GM18526 (cell line): ENCODE data around the gene PDE11A.

Experiments used
- POLR2A ChIP-seq: IDR thresholded peaks from 3 replicates; pipeline ENCODE4 v1.6.1; 2011; ENCODE audit not compliant: insufficient read length; ENCODE audit errors: extremely low read depth

The PDE11A gene

DNA sequence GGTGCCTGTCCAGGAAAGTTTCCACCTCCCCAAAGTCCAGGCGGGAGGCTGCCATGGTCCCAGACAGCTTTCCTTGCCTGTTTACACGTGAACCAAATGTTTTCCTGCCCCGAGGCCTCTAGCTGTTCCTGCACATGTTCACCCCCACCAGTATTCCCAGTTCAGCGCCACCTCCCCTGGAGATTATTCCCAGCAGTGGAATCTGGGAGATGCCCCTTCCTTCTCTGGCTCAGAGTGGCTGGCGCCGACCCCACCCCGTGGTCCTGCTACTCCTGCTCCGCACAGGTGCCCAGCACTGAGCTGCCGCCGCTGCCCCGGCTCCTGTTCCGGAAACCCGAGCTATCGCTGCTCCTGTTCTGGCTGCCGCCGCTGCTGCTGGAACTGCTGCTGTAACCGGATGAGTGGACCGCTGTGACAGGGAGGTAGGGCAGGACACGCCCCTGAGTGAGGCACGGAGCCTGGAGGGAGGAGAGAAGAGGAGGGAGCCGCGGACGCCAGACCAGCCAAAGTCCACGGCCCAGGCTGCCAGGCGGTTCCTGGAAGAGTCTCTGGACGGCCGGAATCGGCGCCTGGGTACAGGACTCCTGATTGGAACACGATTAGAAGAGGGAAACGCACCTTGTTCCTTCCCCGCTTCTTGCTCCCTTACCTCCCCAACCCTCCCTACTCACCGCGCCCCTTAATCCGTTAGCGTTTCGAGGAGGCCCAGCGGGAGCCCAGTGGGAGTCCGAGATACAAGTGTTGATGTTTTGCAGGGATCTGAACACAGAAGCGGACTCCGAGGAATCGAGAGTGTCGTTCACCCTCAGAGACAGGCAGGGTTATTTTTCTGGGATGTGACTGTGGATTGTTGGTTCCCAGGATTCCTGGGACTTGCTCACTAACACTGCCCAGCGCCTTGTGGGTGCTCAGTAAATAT lies at the start of gene PDE11A:
Gene PDE11A, minus strand, starts transcription at position 395 of the 919 bp plus-strand sequence. Its CDS starts 340 bp downstream, at position 55.
- TF ChIP-seq POLR2A = no peak

DNA sequence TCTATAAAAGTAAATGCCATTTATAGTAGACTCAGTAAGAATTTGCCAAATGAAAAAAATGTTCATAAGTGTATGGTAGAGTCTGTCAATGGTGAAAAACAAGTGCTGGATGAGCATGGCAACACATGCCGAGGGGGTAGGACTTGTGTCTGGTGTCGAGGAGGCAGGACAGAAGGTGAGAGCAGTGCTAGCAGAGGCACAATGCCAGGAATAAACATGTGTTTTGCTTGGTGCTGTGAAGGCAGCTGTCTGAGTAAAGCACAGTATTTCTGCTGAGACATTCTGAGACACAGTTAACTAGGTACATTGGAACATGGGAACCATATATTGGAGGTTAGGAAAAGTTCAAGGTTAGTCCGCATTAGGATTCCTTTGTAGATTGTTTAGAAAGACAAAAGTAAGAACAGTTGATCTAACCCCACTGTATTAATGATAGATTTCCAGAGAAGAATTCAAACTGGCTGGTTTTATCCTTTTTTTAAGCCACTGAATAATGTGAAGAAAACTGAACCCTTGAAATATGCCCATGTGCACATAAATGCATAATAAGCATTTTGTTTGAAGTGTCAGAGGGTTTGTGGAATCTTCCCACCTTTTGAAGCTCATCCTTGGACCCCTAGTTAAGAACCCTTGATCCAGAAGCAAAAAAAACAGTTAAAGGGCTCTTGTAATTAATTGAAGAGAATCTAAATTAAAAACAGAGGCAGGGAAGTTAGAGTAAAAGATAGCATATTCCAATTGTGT lies 46.8 kb upstream of the PDE11A start:
- no peak for TF ChIP-seq POLR2A

DNA sequence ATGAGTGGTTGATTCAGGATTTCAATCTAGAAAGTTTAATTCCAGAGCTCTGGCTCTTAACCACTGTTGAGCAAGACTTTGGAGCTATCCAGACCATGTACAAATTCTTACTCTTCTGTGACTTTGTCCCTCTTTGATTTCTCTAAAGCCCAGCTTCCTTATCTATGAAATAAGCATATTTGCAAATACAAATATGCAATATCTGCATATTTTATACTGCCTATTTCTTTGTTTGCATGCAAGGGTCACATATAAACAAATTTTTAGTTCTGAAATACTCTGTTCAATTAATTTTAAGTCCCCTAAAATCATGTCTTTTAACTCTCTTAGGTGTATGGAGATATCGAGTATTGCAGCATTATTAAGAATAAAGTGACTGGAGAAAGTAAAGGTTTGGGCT lies 45.1 kb upstream of the PDE11A start:
- TF ChIP-seq POLR2A = no peak

DNA sequence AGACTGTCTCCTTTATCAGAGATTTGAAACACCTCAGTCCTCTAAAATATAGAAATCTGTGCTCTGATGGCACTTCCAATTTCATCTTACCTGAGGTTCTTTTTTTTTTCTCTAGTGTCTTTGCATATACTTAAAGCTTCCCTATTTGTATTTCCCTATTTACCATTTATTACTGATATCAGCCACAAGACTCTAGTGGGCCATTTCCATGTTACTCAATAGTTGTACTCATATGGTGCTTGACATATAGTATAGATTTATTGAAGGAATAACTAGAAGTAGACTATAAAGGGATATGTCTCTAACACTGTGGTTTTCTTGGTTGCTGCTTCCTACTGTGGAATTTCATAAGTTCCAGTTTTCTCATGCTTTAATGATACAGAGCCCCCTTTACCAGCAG lies 42.7 kb upstream of the PDE11A start:
- no peak for TF ChIP-seq POLR2A

DNA sequence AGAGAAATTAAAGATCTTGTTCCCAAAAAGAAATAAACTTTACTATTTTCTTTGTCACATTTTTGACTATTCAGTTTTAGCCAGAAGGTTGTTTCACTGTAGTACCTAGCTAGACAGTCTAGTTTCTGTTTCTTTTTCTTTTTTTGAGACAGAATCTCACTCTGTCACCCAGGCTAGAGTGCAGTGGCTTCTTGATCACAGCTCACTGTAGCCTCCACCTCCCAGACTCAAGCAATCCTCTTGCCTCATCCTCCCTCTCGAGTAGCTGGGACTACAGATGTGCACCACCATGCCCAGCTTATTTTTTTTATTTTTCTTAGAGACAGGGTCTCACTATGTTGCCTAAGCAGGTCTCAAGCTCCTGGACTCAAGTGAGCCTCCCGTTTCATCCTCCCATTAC lies 41.9 kb upstream of the PDE11A start:
- no peak for TF ChIP-seq POLR2A

DNA sequence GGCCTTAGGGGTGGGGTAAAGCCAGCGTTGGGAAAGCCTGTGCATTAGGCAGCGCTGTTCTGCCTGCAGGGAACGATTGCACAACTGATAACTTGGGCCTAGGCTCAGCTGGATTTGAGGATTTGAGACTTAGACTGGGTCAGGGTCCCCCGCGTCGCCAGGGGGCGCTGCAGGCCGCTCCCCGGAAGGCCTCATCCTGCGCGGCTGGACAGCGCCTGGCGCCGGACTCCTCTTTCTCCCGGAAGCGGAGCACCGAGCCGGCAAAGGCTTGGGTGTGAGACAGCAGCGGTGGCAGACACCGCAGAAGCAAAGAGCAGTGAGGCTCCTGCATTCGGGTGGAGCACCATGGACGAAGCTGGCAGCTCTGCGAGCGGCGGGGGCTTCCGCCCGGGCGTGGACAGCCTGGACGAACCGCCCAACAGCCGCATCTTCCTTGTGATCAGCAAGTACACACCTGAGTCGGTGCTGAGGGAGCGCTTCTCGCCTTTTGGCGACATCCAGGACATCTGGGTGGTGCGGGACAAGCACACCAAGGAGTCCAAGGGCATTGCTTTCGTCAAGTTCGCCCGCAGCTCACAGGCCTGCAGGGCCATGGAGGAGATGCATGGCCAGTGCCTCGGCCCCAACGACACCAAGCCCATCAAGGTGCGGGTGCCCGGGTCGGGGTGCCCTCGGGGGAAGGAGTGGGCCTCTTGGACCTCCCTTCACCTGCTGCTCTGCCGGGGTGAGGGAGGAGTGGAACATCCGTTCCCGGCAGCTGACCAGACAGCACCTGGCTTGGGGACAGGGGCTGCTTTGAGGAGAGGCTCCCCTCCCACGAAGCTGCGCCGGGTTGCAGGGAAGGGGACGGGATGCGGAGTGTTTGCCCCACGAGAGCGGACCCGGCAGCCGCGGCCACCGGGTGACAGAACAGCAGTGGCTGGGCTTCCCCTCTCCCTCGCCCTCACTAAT lies 39.9 kb upstream of the PDE11A start, which contains the start of gene RBM45:
Gene RBM45, plus strand, starts transcription at position 236 of the 951 bp plus-strand sequence. Its CDS starts 110 bp downstream, at position 346.
- peak; percentile 96 for TF ChIP-seq POLR2A

DNA sequence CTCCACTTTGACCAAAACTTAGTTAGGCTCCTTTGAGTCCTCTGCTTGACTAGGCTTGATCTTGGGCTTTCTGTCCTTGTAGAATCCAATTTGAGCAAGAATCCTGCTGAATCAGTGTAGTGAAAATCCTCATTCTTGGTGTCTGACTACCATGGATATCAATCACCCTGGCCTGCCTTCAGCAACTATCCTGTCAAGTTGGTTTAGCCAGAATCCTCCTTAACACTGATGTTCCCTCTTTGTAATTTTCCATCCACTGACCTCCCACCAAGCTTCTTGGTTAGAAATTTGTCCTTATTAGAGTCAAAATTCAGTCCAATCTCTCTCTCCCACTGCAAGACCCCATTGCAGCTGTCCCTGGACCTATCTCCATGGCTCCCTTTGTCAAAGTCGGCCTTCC lies 39.2 kb upstream of the PDE11A start:
- TF ChIP-seq POLR2A = no peak

DNA sequence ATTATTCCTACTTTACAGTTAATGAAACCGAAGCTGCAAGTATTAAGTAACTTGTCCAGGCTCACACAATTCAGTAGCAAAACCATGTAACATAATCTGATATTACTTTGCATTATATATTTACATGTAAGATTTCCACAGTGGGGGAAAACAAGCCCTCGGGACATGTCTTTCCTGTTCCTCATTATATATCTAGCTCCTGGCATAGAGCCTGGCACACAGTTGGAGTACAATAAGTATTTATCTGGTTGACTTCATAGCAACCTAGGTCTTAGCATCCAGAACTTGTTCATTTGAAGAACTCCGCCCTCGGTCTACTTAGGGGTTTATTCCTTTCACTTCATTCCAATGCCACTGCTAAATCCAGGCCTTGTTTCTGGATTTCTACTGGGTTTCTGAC lies 38.1 kb upstream of the PDE11A start:
- no peak for TF ChIP-seq POLR2A

DNA sequence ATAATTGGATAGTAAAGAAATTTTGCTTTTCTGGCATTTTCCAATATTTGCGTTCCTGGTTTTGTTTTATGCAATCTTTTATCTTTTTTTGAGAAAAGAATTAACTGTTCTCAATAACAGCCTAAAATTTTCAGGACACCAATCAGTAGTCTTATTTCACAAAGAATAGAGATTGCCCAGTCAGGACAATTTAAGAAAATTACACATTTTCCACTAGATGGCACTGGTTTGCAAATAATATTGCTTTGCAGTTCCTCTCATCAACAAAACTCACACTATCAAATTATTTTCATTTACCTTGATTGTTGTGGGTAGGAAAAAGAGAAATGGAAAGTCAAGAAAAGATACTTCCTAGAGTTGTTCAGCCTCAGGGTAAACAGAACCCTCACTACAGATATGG lies 37.2 kb upstream of the PDE11A start:
- no peak for TF ChIP-seq POLR2A

DNA sequence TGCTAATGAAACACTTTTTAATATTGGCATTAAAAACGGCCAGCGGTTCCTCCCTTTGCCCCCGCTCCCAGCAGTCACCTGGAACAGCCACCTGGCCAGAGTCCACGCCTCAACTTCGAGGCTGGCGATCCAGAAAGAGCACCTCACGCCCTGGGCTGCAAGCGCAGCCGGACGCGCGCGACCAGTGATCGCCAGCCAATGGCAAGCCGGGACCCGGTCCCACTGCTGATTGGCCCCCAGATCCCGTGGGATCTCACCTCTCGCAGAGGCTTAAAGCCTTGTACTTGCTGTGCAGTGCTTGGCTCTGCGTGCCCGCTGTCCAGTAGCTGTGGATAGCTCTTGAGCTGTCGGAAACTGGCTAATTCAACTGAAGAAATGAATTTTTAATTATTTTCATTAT lies 35.6 kb upstream of the PDE11A start:
- TF ChIP-seq POLR2A = no peak

DNA sequence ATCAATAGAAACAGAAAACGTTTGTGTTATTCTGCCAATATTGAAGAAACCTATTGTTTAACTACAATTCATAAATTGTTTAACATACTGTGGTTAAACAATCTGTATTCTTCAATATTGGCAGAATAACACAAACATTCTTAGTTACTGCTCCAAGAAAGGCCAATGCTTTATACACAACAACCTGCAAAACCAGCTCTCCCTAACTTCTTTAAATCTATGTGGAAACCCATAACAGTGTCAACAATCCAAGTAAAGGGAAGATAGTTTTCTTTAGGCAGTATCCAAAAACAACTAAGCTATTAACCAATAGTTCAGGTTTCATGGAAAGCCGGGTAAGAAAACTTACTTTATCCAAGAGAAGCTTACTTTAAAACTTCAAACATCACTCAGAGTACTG lies 33.5 kb upstream of the PDE11A start:
- TF ChIP-seq POLR2A = no peak

DNA sequence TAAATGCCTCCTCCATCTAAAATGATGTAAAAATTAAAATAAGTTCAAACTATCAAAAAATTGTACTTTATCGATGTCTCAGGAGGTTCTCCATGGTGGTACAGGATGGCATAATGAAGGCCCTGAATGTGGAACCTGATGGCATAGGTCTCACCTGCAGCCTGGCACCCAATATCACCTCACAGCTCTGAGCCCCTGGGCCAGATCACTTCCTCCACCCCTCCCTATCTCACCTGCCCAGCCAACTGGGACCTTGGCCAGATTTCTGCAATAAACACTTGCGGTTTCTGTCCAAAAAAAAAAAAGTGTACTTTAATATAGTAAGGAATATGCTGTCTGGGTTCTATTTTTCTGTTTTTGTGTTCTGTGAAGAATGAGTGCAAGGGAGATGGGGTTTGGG lies 33.0 kb upstream of the PDE11A start:
- TF ChIP-seq POLR2A = no peak

DNA sequence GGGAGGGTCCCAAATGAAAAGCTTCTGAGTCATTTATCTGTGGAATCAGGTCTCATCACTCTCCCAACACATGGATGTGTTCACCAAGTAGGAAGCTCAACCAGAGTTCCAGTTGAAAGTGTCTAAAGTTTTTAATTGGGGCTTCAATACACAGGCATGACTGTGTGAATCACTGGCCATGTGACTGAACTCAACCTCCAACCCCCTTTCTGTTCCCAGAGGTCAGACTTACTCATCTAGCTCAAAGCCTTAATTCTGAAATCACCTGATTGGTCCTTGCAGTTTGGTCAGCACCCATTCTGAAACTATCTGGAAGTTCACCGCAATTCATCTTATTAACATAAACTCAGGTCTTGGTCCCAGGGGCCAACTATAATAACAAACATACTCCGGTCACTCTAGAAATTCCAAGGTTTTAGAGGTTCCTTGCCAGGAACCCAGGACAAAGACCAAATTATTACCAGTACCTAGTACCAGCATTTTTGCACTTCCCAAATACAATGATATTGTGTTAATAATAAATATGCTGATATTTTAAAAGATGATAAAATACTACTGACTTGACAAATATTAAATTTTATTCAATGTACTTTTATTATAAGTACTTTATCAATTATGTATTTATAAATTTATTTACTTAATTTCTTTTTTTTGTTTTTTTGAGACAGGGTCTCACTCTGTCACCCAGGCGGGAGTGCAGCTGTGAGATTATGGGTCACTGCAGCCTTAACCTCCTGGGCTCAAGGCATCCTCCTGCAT lies 28.9 kb upstream of the PDE11A start:
- no peak for TF ChIP-seq POLR2A

DNA sequence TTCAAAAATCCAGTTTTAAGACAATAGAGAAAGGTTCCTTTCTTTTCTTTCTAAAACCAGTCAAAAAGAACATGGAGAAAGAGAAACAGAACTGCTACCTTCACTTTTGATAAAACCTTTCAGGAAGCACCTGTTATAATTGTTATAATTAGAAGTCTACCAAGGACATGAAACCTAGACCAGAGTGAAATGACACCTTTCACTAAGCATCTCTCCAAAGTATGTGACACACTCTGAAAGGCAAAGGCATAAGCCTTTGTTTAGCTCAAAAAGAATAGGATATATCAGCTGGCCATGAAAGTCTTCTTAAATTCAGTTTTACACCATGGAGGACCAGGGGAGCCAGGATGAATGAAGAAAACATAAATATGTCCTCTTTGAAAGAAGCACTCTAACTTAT lies 20.9 kb upstream of the PDE11A start:
- TF ChIP-seq POLR2A = no peak
